Hematopoietic multipotent progenitor cell treated with erythropoietin and hydrocortisone succinate and interleukin-3 and kit ligand, for 6 days (in vitro differentiated cells): ENCODE results near the gene DGKA.
"Not testable (repeated sequence)": the region's sequence is repeated elsewhere in the genome, so short reads cannot be mapped to it uniquely, and the experiment has no call there.

Experiments
- DNase-seq: peaks from one replicate; pipeline ENCODE4 v3.0.0-alpha.2; 2015

Gene DGKA

DNA sequence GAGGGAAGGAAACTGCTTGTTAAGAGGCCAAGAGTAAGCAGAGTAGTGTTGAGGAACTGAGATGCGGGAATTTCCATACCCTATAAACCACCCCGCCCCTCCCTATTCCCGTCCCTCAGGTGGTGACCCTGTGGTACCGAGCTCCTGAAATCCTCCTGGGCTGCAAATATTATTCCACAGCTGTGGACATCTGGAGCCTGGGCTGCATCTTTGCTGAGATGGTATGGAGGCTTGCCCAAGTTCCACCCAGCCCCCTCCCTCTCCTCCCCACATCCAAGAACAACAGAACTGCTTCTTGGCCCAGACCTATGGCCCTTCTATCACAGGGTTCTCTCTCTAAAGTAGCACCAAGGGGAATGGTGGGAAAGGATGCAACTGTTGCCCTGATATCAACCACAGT, 38.4 kb downstream of the DGKA start:
- DNase-seq, result no peak

DNA sequence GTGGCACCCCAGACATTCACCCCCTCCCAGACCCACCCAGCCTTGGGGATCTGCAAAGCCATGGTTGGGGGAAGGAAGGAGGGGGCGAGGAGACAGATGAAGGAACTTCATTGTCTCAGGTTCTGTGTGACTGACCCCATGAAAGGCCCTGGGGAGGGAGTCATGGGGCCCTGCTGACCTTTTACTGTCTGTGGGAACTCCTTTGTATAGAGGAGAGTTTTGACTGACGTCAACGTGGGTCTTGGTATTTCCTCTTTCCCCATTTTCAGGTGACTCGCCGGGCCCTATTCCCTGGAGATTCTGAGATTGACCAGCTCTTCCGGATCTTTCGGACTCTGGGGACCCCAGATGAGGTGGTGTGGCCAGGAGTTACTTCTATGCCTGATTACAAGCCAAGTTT, 39.8 kb downstream of the DGKA start:
- DNase-seq, result no peak

DNA sequence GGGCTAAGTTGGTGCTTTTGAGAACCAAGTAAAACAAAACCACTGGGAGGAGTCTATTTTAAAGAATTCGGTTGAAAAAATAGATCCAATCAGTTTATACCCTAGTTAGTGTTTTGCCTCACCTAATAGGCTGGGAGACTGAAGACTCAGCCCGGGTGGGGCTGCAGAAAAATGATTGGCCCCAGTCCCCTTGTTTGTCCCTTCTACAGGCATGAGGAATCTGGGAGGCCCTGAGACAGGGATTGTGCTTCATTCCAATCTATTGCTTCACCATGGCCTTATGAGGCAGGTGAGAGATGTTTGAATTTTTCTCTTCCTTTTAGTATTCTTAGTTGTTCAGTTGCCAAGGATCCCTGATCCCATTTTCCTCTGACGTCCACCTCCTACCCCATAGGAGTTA, 41.1 kb downstream of the DGKA start:
- DNase-seq, result peak; percentile 66

DNA sequence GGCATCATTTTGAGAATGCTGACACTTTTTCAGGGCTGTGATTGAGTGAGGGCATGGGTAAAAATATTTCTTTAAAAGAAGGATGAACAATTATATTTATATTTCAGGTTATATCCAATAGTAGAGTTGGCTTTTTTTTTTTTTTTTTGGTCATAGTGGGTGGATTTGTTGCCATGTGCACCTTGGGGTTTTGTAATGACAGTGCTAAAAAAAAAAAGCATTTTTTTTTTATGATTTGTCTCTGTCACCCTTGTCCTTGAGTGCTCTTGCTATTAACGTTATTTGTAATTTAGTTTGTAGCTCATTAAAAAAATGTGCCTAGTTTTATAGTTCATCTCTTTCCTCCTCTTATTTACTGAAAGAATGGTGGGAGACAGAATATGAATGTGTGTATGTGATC, 41.5 kb downstream of the DGKA start:
- DNase-seq, result peak; percentile 14

DNA sequence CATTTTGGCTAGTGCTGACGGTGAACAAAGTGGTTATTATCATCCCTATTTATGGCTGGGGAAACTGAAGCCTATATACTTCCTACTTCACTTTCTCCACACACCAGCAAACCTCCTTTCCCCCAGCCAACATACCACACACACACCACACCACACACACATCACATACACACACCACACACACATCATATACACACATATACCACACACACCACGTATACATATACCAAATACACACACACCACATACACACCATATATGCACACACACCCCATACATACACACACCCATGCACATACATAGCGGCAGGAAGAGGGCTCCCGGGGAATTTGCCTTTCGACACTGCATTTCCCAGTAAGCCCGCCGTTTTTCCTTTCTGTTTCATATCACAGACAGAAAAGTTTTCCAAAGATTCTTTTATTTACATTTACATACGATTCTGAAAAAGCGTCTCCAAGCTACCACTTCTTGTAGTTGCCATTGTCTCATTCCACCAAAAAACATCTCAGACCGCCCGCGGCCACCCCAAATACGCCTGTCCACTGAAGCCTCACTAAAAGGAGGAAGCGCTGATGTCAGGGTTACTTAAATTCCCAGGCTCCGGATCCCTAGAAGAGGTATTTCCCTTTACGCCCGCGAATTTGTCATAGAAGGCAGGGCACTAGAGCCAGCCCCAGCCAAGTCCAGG, 42.1 kb downstream of the DGKA start:
- peak; percentile 53 for DNase-seq

DNA sequence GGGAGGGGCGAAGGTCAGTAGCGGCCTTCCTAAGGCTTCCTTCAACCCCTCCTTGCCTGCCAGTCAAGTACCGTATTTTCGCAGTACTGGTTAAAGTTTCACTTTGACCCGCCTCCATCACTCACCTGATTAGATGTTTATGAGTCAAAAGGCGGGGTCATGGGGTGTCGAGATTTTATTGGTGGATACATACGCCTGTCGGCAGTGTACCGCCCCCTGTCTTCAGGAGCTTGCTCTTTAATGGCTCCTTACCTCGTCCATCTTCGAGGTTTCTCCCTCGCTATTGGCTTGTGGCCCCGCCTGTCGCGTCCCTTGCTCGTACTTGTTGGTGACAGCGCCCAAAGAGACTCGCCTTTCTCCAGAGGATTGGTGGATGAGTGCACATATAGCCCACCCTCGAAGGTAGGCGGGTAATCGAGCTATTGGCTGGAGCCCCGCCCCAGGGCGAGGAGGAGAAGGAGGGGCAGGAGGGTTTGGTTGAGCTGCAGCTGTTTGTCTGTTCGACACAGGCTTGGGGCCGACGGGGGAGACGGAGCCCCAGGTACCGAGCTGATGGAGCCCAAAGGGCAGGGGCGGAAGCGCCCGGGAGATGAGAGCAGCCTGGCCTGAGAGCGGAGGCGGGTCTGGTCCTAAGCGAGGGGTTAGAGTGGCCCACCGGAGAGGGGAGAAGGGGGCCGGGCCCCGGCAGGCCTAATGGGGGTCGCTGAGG, 42.8 kb downstream of the DGKA start, which contains the start of gene RAB5B:
TSS of gene RAB5B (plus strand) at position 480 of the 709 bp plus-strand sequence. CDS start 12,883 bp downstream, outside the sequence.
- DNase-seq, result peak; percentile 100

DNA sequence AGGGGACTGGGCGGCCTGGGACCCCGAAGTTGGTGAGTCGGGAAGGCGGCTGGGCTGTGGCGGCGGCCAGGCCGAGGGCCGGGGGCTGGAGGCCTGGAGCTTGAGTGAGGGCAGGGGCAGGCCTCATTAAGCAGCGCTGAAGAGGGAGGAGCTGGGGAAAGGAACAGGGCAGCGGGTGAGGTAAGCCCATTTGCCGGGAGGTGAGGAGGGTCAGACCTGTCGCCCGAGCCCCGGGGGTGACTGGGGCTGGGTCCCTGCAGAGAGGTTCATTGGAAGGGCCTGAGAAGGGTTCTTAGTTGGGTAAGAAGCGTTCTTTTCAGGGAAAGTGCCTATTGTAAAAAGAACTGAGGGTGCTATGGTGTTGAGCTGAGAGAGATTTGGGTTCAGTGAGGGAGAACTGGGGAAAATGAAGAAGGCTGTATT, 43.4 kb downstream of the DGKA start:
- DNase-seq, result peak; percentile 72

DNA sequence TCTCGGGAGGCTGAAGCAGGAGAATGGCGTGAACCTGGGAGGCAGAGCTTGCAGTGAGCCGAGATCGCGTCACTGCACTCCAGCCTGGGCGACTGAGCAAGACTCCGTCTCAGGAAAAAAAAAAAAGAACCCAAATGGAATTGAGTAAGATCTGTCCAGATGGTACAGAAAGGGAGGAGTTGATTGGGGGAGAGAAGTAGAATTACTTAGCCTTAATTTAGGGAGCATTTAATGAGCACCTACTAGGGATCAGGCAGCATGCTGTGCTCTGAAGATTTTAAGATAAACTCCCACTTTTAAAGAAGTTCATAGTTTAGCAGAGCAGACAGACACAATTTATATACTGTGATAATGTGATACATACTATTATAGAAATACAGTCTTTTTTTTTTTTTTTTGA, 47.4 kb downstream of the DGKA start:
- DNase-seq, result no peak

DNA sequence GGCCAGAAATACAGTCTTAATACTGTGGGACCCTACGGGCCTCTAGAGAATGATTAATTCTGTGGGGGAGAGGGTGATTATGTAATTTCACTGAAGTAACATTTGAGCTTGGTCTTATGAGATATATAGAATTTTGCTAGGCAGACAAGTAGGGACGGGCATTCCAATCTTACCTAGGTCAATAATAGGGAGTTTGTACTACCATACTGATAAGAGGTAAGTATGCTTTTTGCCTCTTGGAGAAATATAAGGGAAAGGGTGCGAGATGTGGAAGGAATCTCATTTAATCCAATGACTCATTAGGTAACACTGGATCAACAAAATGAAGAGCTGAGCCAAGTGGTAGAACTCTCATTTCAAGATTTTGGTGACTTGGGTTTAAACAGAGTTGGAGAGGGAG, 48.1 kb downstream of the DGKA start:
- no peak for DNase-seq

DNA sequence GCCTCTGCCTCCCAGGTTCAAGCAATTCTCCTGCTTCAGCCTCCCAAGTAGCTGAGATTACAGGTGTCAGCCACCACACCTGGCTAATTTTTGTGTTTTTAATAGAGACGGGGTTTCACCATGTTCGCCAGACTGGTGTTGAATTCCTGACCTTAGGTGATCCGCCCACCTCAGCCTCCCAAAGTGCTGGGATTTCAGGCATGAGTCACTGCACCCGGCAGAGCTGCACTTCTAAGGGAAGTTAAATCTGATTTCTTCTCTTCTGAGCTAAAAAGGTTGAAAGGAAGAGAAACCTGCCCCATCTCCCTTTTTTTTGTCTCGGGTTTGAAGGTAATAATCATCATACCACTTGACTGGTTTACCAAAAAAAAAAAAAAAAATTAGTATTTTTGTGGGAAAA, 50.9 kb downstream of the DGKA start:
- DNase-seq, result not testable (repeated sequence)

DNA sequence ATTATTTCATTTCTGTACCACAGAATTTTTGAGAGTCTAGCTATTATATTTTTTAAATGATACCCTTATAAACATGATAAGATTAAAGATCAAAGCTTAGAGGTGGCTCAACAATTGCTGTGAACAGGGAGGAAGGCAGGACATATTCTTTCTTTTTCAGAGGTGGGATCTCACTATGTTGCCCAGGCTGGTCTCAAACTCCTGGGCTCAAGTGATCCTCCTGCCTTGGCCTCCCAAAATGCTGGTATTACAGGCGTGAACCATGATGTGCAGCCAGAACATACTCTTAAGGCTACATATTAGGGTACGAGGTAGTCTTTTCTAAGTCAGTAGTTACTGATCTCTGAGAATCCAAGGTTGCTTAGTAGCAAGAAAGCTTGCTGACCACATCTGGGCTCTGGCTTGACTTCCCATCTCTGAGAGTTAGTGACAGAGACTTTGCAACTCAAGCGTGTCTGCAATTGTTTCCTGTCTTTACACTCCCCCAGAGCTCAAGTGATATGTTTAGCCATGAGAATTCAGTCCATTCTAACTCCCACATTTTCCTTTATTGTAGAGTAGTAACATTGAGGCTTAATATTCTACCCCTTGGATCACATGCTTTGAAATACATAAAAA, 51.5 kb downstream of the DGKA start:
- peak; percentile 46 for DNase-seq

DNA sequence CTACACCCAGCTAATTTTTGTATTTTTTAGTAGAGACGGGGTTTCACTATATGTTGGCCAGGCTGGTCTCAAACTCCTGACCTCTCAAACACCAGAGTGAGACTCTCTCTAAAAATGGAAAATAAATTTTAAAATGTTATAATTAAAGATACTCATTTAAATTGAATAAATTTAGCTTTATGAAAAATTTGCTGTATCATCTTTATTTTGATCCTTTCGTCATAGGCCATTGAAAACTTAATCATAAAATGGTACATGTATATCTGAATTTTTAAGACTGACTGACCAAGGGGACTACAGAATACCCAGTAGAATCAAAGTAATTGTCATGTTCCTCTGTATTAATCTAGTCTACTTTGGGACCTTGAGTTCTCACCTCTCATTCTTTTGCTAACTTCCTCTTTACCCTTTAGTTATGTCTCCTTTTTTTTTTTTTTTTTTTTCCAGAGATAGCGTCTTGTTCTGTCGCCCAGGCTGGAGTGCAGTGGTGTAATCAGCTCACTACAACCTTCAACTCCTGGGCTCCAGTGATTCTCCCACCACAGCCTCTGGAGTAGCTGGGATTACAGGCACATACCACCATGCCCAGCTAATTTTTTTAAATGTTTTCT, 52.4 kb downstream of the DGKA start:
- peak; percentile 59 for DNase-seq

DNA sequence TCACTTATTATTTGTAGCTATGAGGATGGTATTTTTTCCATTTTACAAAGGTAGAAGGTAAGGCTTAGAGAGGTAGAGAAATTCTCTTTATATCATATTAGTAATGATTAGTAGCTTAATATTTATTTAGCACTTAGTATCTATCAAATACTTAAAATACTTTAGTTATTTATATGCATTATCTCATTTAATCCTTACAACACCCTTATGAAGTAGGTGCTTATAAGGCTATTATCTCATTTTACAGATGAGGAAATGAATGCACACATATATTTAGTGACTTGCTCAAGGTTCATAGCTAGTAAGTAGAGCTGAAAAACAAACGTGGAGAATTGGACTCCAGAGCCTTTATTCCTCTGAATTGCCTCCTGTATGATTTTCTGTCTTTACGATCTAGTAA, 53.9 kb downstream of the DGKA start:
- no peak for DNase-seq

DNA sequence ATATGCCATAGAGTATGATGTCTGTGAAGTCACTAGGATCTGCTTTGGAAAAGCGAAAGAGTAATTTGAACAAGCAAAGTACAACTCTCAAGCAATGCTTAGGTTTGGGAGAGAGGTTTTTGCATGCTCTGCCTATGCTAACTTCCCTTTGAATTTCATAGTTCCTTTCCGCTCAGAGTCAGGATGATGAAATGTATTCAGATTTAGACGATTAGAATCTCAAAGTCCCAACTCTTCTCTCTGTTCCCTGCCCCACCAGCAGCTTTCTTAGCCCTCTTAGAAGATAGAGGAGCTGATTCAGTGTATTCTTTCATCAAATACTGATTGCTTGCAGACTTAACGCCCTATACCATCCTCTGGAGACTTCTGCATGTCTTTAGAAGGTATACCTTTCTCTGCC, 54.4 kb downstream of the DGKA start:
- DNase-seq, result no peak

DNA sequence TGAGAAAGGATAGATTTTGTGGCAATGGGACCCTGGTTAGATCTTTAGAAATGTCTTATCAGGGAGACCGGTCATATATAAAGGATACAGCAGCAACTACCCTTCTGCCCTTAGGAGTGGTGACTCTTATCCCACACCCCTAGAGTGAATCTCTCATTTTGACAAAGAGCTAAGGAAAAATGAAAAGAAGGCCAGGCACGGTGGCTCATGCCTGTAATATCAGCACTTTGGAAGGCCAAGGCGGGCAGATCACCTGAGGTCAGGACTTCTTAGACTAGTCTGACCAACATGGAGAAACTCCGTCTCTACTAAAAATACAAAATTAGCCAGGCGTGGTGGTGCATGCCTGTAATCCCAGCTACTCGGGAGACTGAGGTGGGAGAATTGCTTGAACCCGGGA, 55.0 kb downstream of the DGKA start:
- not testable (repeated sequence) for DNase-seq

DNA sequence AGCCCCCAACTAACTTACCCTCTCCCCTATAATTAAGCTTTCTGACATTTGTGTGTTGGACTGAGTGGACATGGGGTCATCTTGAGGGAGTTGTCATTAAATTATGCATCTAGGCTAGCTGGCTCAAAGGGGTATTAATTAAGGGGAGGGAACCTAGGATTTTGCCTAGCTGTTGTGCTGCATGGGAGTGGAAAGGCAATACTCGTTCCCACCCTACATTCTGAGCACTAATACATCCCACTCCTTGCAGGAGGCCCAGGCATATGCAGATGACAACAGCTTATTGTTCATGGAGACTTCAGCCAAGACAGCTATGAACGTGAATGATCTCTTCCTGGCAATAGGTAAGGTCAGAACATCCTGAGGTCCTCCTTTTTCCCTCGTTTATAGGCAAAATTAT, 60.1 kb downstream of the DGKA start:
- DNase-seq, result no peak

DNA sequence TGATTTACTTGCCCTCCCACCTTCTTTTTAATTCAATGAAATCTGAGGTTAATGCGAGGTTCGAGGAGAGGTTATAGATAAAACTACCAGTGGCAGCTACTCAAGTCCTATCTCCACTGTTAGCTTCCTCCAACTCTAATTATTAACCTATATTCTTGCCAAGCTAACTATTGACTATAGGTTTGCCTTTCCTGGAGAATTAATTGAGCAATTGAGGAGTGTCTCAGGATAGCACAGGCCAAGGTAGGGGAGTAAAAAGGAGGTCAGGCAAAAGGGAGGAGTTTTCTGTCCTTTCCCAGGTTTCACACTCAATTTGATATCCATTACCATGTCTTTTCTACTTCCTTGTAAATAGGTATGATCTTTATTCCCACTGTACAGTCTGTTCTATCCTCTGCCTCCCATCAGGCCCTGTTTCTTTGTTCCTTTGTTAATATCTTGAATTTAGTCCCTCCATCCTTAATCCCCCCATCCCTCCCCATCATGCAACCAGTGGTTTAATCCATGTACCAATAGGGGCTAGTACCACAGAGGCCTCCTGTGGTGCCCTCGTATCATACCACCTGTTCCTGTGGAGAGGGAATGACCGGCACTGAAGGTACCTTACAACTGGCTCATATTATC, 62.4 kb downstream of the DGKA start:
- no peak for DNase-seq

DNA sequence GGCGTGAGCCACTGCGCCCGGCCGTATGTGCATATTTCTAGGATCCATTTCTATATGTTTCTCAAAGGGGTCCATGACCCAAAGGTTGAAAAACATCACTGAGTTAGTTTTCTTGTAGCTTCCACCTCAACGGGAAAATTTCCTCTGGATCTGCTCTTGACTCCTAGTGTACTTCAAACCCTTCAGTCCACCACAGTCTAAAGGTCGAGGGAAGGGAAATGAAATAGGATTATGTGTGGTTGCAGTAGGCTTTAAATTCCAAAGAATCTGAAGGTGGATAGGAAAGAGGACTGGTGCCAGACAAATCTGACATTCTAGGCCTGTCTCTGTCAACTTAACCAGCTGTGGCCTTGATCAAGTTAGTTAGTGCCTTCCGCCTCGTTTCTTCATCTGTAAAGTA, 64.4 kb downstream of the DGKA start:
- DNase-seq, result no peak

DNA sequence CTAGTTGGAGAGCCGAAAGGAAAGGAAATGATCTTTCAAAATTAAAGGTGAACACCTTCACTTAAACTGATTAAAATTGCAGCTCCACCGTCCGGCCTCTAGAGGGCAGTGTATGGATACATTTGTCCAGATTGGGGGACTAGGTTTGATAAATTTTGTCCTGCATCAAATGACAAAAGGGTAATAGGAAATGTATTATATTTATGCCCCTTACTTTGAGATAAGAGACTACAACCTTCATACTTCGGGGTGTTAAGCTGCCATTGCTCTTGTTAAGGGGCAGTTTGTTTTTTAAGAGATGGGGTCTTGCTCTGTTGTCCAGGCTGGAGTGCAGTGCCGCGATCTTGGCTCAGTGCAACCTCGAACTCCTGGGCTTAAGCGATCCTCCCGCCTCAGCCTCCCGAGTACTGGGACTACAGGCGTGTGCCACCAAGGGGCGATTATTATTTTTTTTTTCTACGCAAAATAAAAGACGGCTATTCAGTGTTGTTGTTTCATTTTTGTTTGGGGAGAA, 65.3 kb downstream of the DGKA start:
- DNase-seq, result peak; percentile 90

DNA sequence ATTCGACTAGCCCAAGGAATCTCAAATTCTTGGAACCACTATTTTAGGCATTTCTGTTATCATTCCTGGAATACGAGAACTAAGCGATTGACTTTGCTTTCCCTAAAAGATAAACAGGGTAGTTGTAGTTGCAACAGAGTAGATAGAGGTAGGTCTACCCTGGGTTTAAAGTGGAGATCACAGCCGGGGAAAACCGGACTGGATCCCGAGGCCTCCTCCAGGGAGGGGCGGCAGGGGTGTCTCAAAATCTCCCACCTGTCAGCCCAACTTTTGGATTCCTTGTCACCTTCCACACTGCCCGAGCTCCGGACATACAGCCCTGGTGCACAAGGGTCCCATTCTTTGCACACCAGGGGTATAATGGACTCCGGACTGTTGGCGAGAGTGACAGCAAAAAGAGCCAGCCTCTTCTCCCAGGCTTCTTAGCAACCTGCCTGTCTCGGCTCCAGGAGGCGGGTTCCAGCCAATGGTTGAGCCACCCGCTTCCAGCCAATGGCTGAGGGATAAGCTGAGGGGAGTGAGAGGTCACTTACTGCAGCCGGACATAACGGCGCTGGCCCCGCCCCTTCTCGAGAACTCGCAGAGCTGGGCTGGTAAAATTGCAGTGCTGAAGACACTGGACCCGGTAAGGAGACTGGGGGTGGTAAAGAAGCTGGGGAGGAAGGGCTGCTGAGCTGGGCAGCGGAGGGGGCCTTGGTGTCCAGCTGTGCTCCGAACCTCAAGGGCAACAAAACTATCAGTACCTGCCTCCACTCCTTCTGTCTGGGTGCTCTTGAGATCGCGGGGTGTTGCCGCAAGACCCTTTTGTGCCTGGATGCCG, 66.0 kb downstream of the DGKA start, which contains the start of gene SUOX:
TSS of gene SUOX (plus strand) at position 562 of the 820 bp plus-strand sequence. CDS start 4,946 bp downstream, outside the sequence.
- DNase-seq, result peak; percentile 98

DNA sequence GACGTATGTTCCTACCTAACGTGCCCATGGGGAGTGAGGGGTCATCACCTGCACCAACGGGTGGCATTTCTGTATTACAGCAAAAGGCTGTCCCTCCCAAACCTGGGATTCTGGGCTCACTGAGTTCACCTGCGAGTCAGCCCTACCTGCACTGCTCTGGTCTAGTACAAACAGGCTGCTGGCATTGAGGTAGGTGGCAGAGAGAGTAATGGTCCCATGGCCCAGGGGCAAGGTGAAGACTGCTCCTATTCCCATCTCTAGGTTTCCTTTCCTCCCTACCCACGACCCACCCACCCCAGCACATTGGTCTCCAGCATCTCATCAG, 66.5 kb downstream of the DGKA start:
- no peak for DNase-seq

DNA sequence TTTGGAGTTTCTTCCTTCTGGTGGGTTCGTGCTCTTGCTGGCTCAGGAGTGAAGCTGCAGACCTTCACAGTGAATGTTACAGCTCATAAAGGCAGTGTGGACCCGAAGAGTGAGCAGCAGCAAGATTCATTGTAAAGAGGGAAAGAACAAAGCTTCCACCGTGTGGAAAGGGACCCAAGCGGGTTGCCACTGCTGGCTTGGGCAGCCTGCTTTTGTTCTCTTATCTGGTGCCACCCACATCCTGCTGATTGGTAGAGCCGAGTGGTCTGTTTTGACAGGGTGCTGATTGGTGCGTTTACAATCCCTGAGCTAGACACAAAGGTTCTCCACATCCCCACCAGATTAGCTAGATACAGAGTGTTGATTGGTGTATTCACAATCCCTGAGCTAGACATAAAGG, 68.6 kb downstream of the DGKA start:
- peak; percentile 41 for DNase-seq
